OCI-LY7 (cell line): ENCODE measurements around the gene WDR64. TPM values are rescaled to one million over a fixed set of nuclear protein-coding genes. Genes with fewer than 3 reads are reported as not detected.

ENCODE experiments used
- BruUV-seq: library from RNA; stranded (reverse); fragments of 400-500 nt; replicated peaks from 2 replicates; lab custom pipeline; 2021; lab: Mats Ljungman, UMichigan
- CTCF ChIA-PET: fragments of 300-600 bp; sonication (Branson Sonifier 250); formaldehyde crosslinking; loops from one replicate; lab custom pipeline; 2022; ENCODE audit warnings: antibody characterized with exemption; ENCODE audit not compliant: unreplicated experiment; lab: Charles Lee
- POLR2A ChIA-PET: fragments of 300-600 bp; sonication (Branson Sonifier 250); formaldehyde crosslinking; loops from one replicate; lab custom pipeline; 2022; ENCODE audit warnings: antibody characterized with exemption; lab: Charles Lee
- DNase-seq: peaks from one replicate; pipeline ENCODE4 v3.0.0-alpha.2; 2015; ENCODE audit warnings: low spot score
- H2AFZ ChIP-seq: fragments of 200-600 bp; sonication (generic), shearing (Covaris generic); 2 replicates; pipeline ENCODE4 v1.6.1; 2014; ENCODE audit warnings: mild to moderate bottlenecking, antibody characterized with exemption, low read length, moderate library complexity
- H3K27ac ChIP-seq: fragments of 200-600 bp; sonication (generic); 2 replicates; pipeline ENCODE4 v1.5.1; 2014; ENCODE audit warnings: mixed run types, low read depth, mild to moderate bottlenecking, moderate library complexity, low read length, inconsistent platforms; ENCODE audit not compliant: poor library complexity, severe bottlenecking
- H3K36me3 ChIP-seq: fragments of 200-600 bp; sonication (generic); 2 replicates; pipeline ENCODE4 v1.6.1; 2014; ENCODE audit warnings: mild to moderate bottlenecking, antibody characterized with exemption, low read length, moderate library complexity, mixed read lengths; ENCODE audit not compliant: insufficient read depth
- H3K4me1 ChIP-seq: fragments of 200-600 bp; sonication (generic); 2 replicates; pipeline ENCODE4 v1.5.1; 2014; ENCODE audit warnings: mild to moderate bottlenecking, low read length; ENCODE audit not compliant: insufficient read depth, poor library complexity, severe bottlenecking
- H3K4me2 ChIP-seq: fragments of 200-600 bp; sonication (generic); 2 replicates; pipeline ENCODE4 v1.6.1; 2014; ENCODE audit warnings: mild to moderate bottlenecking, low read length
- H3K4me3 ChIP-seq: fragments of 200-600 bp; sonication (generic); 2 replicates; pipeline ENCODE4 v1.5.1; 2014; ENCODE audit warnings: mild to moderate bottlenecking, low read depth, low read length; ENCODE audit not compliant: poor library complexity, severe bottlenecking
- H3K79me2 ChIP-seq: fragments of 200-600 bp; sonication (generic); 2 replicates; pipeline ENCODE4 v1.6.1; 2016; ENCODE audit warnings: low read depth, mild to moderate bottlenecking, low read length, moderate library complexity, mixed read lengths; ENCODE audit not compliant: insufficient read depth
- H3K9me2 ChIP-seq: fragments of 200-600 bp; sonication (generic); 2 replicates; pipeline ENCODE4 v1.6.1; 2016; ENCODE audit warnings: mild to moderate bottlenecking, low read length, mixed read lengths; ENCODE audit not compliant: insufficient read depth
- H3K9me3 ChIP-seq: fragments of 200-600 bp; sonication (generic); 2 replicates; pipeline ENCODE4 v1.6.1; 2014; ENCODE audit warnings: mild to moderate bottlenecking, mixed run types, low read length, mixed read lengths
- H4K20me1 ChIP-seq: fragments of 200-600 bp; sonication (generic); 2 replicates; pipeline ENCODE4 v1.6.1; 2014; ENCODE audit warnings: mild to moderate bottlenecking, antibody characterized with exemption, low read length, moderate library complexity, mixed read lengths; ENCODE audit not compliant: insufficient read depth
- CTCF ChIP-seq: fragments of 200-600 bp; sonication (generic); conservative IDR thresholded peaks from 2 replicates; pipeline ENCODE4 v1.5.1; 2014; ENCODE audit warnings: mild to moderate bottlenecking, antibody characterized with exemption, low read length, moderate library complexity, mixed read lengths
- EZH2phosphoT487 ChIP-seq: fragments of 200-600 bp; sonication (generic); IDR thresholded peaks from 2 replicates; pipeline ENCODE4 v1.6.1; 2018; ENCODE audit warnings: low read depth, borderline replicate concordance, mild to moderate bottlenecking, mixed run types, antibody characterized with exemption, low read length, moderate library complexity, mixed read lengths
- intact Hi-C: fragments of 100-400 bp; cut with micrococcal nuclease; formaldehyde crosslinking; loops from one replicate; pipeline ENCODE4 v1.10.0; 2022; ENCODE audit not compliant: unreplicated experiment
- total RNA-seq, 2 experiments: library from RNA; depleted of rRNA in 1 of 2; stranded (reverse); fragments of >200 nt in 1 of 2; shearing (Covaris generic) in 1 of 2; gene quantifications; 2 replicates each; pipeline ENCODE4 v1.2.3, GENCODE V29; 2014 to 2022

The WDR64 gene
- total RNA-seq, 2 experiments from 2014 or later: not detected

GRCh38 chr1:241836941-241837340, 184.9 kb downstream of the WDR64 start:
- no peaks in the 10 kb centered on the region for H3K79me2 ChIP-seq
- H2AFZ ChIP-seq: no peak overlapping the region
- BruUV-seq: no TSS peak
- POLR2A ChIA-PET: no interaction called here
- no peaks in the 10 kb centered on the region for H4K20me1 ChIP-seq
- no peaks in the 10 kb centered on the region for H3K9me3 ChIP-seq
- no peak overlapping the region for H3K27ac ChIP-seq
- H3K36me3 ChIP-seq: no peaks in the 10 kb centered on the region
- no peak for DNase-seq
- no peaks in the 10 kb centered on the region for H3K9me2 ChIP-seq
- peaks cover 4% of the 10 kb centered on the region for H3K4me1 ChIP-seq
- H3K4me3 ChIP-seq: no peak overlapping the region
- TF ChIP-seq CTCF: no peak
- no peak for TF ChIP-seq EZH2phosphoT487
- intact Hi-C loops: no loop called here
- CTCF ChIA-PET: no interaction called here
- H3K4me2 ChIP-seq: no peak overlapping the region

DNA sequence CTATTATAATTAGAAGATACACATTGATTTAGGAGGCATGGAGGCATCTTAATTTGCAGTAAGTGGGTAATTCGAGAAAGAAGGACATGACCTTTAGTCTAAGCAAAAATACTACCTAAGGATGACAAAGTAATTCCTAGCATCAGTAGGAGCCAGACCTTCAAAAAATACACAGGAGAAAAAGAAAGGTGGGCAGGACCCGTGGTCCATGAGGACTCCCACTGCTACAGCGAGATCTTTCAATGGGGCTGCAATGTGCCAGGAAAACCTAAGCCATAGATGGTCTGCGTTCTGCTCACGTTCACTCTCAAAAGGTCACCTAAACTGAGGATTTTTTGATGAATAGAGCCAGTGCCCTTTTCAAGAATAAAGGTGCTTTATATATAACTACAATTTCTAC, 185.3 kb downstream of the WDR64 start:
- no peaks in the 10 kb centered on the region for H3K36me3 ChIP-seq
- H4K20me1 ChIP-seq: no peaks in the 10 kb centered on the region
- H3K4me1 ChIP-seq: peaks cover 4% of the 10 kb centered on the region
- H3K9me3 ChIP-seq: no peaks in the 10 kb centered on the region
- DNase-seq: no peak
- ChIA-PET POLR2A (interaction anchor here (0.7 kb wide), 1 partner anchor 10 kb away, joined by 3 read pairs; no protein-coding TSS in a partner anchor), CTCF (no interaction called here)
- no peak for TF ChIP-seq CTCF
- no peak overlapping the region for H3K27ac ChIP-seq
- H2AFZ ChIP-seq: no peak overlapping the region
- no peaks in the 10 kb centered on the region for H3K79me2 ChIP-seq
- intact Hi-C loops: no loop called here
- H3K9me2 ChIP-seq: no peaks in the 10 kb centered on the region
- H3K4me2 ChIP-seq: no peak overlapping the region
- BruUV-seq: no TSS peak
- H3K4me3 ChIP-seq: no peak overlapping the region

GRCh38 chr1:241837901-241838300, 185.8 kb downstream of the WDR64 start:
- no peak for DNase-seq
- no peaks in the 10 kb centered on the region for H3K9me3 ChIP-seq
- H3K4me2 ChIP-seq: no peak overlapping the region
- no peak overlapping the region for H3K4me3 ChIP-seq
- no peaks in the 10 kb centered on the region for H3K79me2 ChIP-seq
- H3K4me1 ChIP-seq: peaks cover 4% of the 10 kb centered on the region
- ChIA-PET CTCF (no interaction called here), POLR2A (interaction anchor here (0.7 to 1.2 kb wide), 4 partner anchors 10 to 224 kb away, joined by 3 to 4 read pairs (median 3); no protein-coding TSS in a partner anchor)
- no peak overlapping the region for H3K27ac ChIP-seq
- H4K20me1 ChIP-seq: no peaks in the 10 kb centered on the region
- no peak for TF ChIP-seq CTCF
- TF ChIP-seq EZH2phosphoT487: no peak
- BruUV-seq: no TSS peak
- no peaks in the 10 kb centered on the region for H3K36me3 ChIP-seq
- no peaks in the 10 kb centered on the region for H3K9me2 ChIP-seq
- intact Hi-C loops: no loop called here
- no peak overlapping the region for H2AFZ ChIP-seq
